ENCODE results near the gene NR2E1.

GRCh38 chr6:108169464-108170331 is 3.9 kb downstream of the NR2E1 start:
- TF ChIP-seq POLR2A (IDR thresholded peaks at IDR 0.05): no peak
- TF ChIP-seq, protein P1, sequence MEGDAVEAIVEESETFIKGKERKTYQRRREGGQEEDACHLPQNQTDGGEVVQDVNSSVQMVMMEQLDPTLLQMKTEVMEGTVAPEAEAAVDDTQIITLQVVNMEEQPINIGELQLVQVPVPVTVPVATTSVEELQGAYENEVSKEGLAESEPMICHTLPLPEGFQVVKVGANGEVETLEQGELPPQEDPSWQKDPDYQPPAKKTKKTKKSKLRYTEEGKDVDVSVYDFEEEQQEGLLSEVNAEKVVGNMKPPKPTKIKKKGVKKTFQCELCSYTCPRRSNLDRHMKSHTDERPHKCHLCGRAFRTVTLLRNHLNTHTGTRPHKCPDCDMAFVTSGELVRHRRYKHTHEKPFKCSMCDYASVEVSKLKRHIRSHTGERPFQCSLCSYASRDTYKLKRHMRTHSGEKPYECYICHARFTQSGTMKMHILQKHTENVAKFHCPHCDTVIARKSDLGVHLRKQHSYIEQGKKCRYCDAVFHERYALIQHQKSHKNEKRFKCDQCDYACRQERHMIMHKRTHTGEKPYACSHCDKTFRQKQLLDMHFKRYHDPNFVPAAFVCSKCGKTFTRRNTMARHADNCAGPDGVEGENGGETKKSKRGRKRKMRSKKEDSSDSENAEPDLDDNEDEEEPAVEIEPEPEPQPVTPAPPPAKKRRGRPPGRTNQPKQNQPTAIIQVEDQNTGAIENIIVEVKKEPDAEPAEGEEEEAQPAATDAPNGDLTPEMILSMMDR (IDR thresholded peaks at IDR 0.05): no peak
